Measurements from ENCODE around the gene CCR5.
"Not testable (repeated sequence)": the region's sequence is repeated elsewhere in the genome, so short reads cannot be mapped to it uniquely, and the experiment has no call there.

Gene CCR5

GRCh38 chr3:46399098-46399497 is 28.4 kb downstream of the CCR5 start:
- in situ Hi-C loops (cut with HindIII; ENCODE audit: low sequenced_read_pairs) = no loop called here
- no peak for DNase-seq (ENCODE audit: low read depth)
- no peak for TF ChIP-seq CTCF (IDR thresholded peaks at IDR 0.05; ENCODE audit: low read depth, low read length, missing control alignments)
- H3K4me3 ChIP-seq (ENCODE audit: low read depth, low read length) = no peak overlapping the region

GRCh38 chr3:46399557-46399956 is 28.8 kb downstream of the CCR5 start:
- TF ChIP-seq CTCF (IDR thresholded peaks at IDR 0.05; ENCODE audit: low read depth, low read length, missing control alignments) = no peak

GRCh38 chr3:46400000-46400734 is 29.4 kb downstream of the CCR5 start:
- no peak for TF ChIP-seq CTCF (IDR thresholded peaks at IDR 0.05; ENCODE audit: low read depth, low read length, missing control alignments)
- in situ Hi-C loops (cut with HindIII; ENCODE audit: low sequenced_read_pairs) = loop anchor here (5.0 kb wide), 1 partner anchor 33 kb away; no protein-coding TSS in a partner anchor
- no peak overlapping the region for H3K4me3 ChIP-seq (ENCODE audit: low read depth, low read length)
- DNase-seq (ENCODE audit: low read depth) = no peak

More at GRCh38 chr3:46399557-46399956, 28.8 kb downstream of the CCR5 start:
- in situ Hi-C loops (cut with HindIII; ENCODE audit: low sequenced_read_pairs) = no loop called here
- no peak for DNase-seq (ENCODE audit: low read depth)
- no peak overlapping the region for H3K4me3 ChIP-seq (ENCODE audit: low read depth, low read length)

GRCh38 chr3:46400846-46401245 is 30.1 kb downstream of the CCR5 start:
- no peak for DNase-seq (ENCODE audit: low read depth)
- in situ Hi-C loops (cut with HindIII; ENCODE audit: low sequenced_read_pairs) = loop anchor here (5.0 kb wide), 1 partner anchor 34 kb away; no protein-coding TSS in a partner anchor
- H3K4me3 ChIP-seq (ENCODE audit: low read depth, low read length) = no peak overlapping the region
- no peak for TF ChIP-seq CTCF (IDR thresholded peaks at IDR 0.05; ENCODE audit: low read depth, low read length, missing control alignments)

- no peak for DNase-seq (ENCODE audit: low read depth)
- in situ Hi-C loops (cut with HindIII; ENCODE audit: low sequenced_read_pairs) = loop anchor here (5.0 kb wide), 1 partner anchor 34 kb away; no protein-coding TSS in a partner anchor
- TF ChIP-seq CTCF (IDR thresholded peaks at IDR 0.05; ENCODE audit: low read depth, low read length, missing control alignments) = no peak
- H3K4me3 ChIP-seq (ENCODE audit: low read depth, low read length) = no peak overlapping the region
Measured at GRCh38 chr3:46401579-46401978, 30.8 kb downstream of the CCR5 start.

GRCh38 chr3:46402902-46403301 is 32.2 kb downstream of the CCR5 start:
- H3K4me3 ChIP-seq (ENCODE audit: low read depth, low read length); DNase-seq (ENCODE audit: low read depth): not testable (repeated sequence)
- in situ Hi-C loops (cut with HindIII; ENCODE audit: low sequenced_read_pairs) = loop anchor here (5.0 kb wide), 1 partner anchor 36 kb away; no protein-coding TSS in a partner anchor

- in situ Hi-C loops (cut with HindIII; ENCODE audit: low sequenced_read_pairs) = no loop called here
- no peak for TF ChIP-seq CTCF (IDR thresholded peaks at IDR 0.05; ENCODE audit: low read depth, low read length, missing control alignments)
- no peak for DNase-seq (ENCODE audit: low read depth)
- H3K4me3 ChIP-seq (ENCODE audit: low read depth, low read length) = no peak overlapping the region
Measured at GRCh38 chr3:46405301-46406019, 34.7 kb downstream of the CCR5 start.

Data from astrocyte of the cerebellum (primary cell).